SK-N-SH (cell line): Measurements from ENCODE around the gene PTPRG. TPM values are rescaled to one million over a fixed set of nuclear protein-coding genes. Genes with fewer than 3 reads are reported as not detected.

Source experiments
- CTCF ChIA-PET: fragments of 300-600, 350-600 bp; formaldehyde crosslinking; extraction: SDS; loops from one replicate; lab custom pipeline; 2021; lab: Yijun Ruan, JAX
- POLR2A ChIA-PET: fragments of 350-600 bp; sonication (Branson Sonifier 250); formaldehyde crosslinking; extraction: SDS; loops from one replicate; lab custom pipeline; 2020; ENCODE audit warnings: antibody characterized with exemption, inconsistent platforms; lab: Yijun Ruan, JAX
- DNase-seq: peaks from one replicate; pipeline ENCODE4 v3.0.0; 2012
- H2AFZ ChIP-seq: fragments of 200-600 bp; sonication (generic); 2 replicates; pipeline ENCODE4 v1.8.1; 2016; ENCODE audit warnings: antibody characterized with exemption, mild to moderate bottlenecking, low read depth
- H3F3A ChIP-seq: fragments of 200-600 bp; sonication (generic); replicated peaks from 2 replicates; pipeline ENCODE3; 2016; ENCODE audit warnings: antibody characterized with exemption, mild to moderate bottlenecking; ENCODE audit not compliant: insufficient read depth
- H3K27ac ChIP-seq, 2 experiments: fragments of 200-500 bp in 1 of 2; fragments of 200-600 bp in 1 of 2; sonication (Bioruptor generic) in 1 of 2; sonication (generic), shearing (Covaris generic) in 1 of 2; 2 replicates each; pipeline versions ENCODE4 v1.5.1 to v1.6.1; 2014 to 2016; ENCODE audit warnings: low read depth in 2 of 2, inconsistent platforms in 1 of 2, low read length in 1 of 2, mild to moderate bottlenecking in 1 of 2, mixed read lengths in 1 of 2
- H3K27me3 ChIP-seq: fragments of 200-600 bp; sonication (generic), shearing (Covaris generic); 2 replicates; pipeline ENCODE4 v1.6.1; 2016; ENCODE audit warnings: mixed run types; ENCODE audit not compliant: insufficient read depth
- H3K36me3 ChIP-seq, 2 experiments: fragments of 200-500 bp in 1 of 2; fragments of 200-600 bp in 1 of 2; sonication (Bioruptor generic) in 1 of 2; sonication (generic) in 1 of 2; replicated peaks in 1 of 2; 2 replicates each; pipeline versions ENCODE3 to v1.5.1; 2014 to 2016; ENCODE audit warnings: low read length in 1 of 2, mild to moderate bottlenecking in 1 of 2; ENCODE audit not compliant: insufficient read depth in 2 of 2, control insufficient read depth in 1 of 2
- H3K4me1 ChIP-seq, 2 experiments: fragments of 200-500 bp in 1 of 2; fragments of 200-600 bp in 1 of 2; sonication (Bioruptor generic) in 1 of 2; sonication (generic), shearing (Covaris generic) in 1 of 2; 2 replicates each; pipeline versions ENCODE4 v1.5.1 to v1.6.1; 2014 to 2016; ENCODE audit warnings: low read depth in 1 of 2, low read length in 1 of 2, mixed run types in 1 of 2; ENCODE audit not compliant: insufficient read depth in 2 of 2, control insufficient read depth in 1 of 2
- H3K4me2 ChIP-seq: fragments of 200-600 bp; sonication (generic), shearing (Covaris generic); 2 replicates; pipeline ENCODE4 v1.6.1; 2017; ENCODE audit warnings: mixed run types
- H3K4me3 ChIP-seq, 2 experiments: fragments of 200-500 bp in 1 of 2; fragments of 200-600 bp in 1 of 2; sonication (Bioruptor generic) in 1 of 2; sonication (generic), shearing (Covaris generic) in 1 of 2; 2 replicates each; pipeline versions ENCODE4 v1.5.1 to v1.8.1; 2014 to 2016; ENCODE audit warnings: low read depth in 2 of 2, inconsistent platforms in 1 of 2, low read length in 1 of 2, mild to moderate bottlenecking in 1 of 2, mixed read lengths in 1 of 2, moderate library complexity in 1 of 2
- H3K79me2 ChIP-seq: fragments of 200-600 bp; sonication (generic); 2 replicates; pipeline ENCODE4 v1.8.1; 2017; ENCODE audit warnings: mild to moderate bottlenecking; ENCODE audit not compliant: insufficient read depth
- H3K9ac ChIP-seq: fragments of 200-600 bp; sonication (generic); 2 replicates; pipeline ENCODE4 v1.6.1; 2017; ENCODE audit warnings: mixed run types
- H3K9me2 ChIP-seq: fragments of 200-600 bp; sonication (generic); 2 replicates; pipeline ENCODE4 v1.6.1; 2017; ENCODE audit warnings: mixed run types
- H3K9me3 ChIP-seq: fragments of 200-600 bp; sonication (generic); 2 replicates; pipeline ENCODE4 v1.6.1; 2017; ENCODE audit warnings: mixed run types, mild to moderate bottlenecking, moderate library complexity
- H4K20me1 ChIP-seq: fragments of 200-600 bp; sonication (generic); 2 replicates; pipeline ENCODE4 v1.6.1; 2017; ENCODE audit warnings: mild to moderate bottlenecking, mixed run types; ENCODE audit not compliant: insufficient read depth
- CHD2 ChIP-seq: fragments of 150-350 bp; IDR thresholded peaks from 2 replicates; pipeline ENCODE4 v1.6.1; 2018; ENCODE audit warnings: low read length; ENCODE audit not compliant: partially characterized antibody
- EZH2phosphoT487 ChIP-seq: fragments of 200-600 bp; sonication (generic); IDR thresholded peaks from 2 replicates; pipeline ENCODE4 v1.6.1; 2017; ENCODE audit warnings: low read depth, mixed run types, mild to moderate bottlenecking, antibody characterized with exemption, moderate library complexity, borderline replicate concordance
- FOSL2 ChIP-seq: IDR thresholded peaks from 2 replicates; pipeline ENCODE4 v1.4.0; 2012; ENCODE audit warnings: low read depth, mild to moderate bottlenecking, moderate library complexity, borderline replicate concordance
- GATA2 ChIP-seq: sonication (generic); formaldehyde crosslinking; IDR thresholded peaks from 2 replicates; pipeline ENCODE4 v1.5.0; 2020; ENCODE audit warnings: mild to moderate bottlenecking, missing genetic modification reagents
- MEF2A ChIP-seq: IDR thresholded peaks from 2 replicates; pipeline ENCODE4 v1.4.0; 2012; ENCODE audit warnings: low read depth, borderline replicate concordance
- MXI1 ChIP-seq: IDR thresholded peaks from 2 replicates; pipeline ENCODE4 v1.6.1; 2012; ENCODE audit warnings: mild to moderate bottlenecking, low read depth, low read length, improper control_type of control experiment
- NFIC ChIP-seq: IDR thresholded peaks from 2 replicates; pipeline ENCODE4 v1.4.0; 2012; ENCODE audit warnings: borderline replicate concordance
- NRF1 ChIP-seq: IDR thresholded peaks from 2 replicates; pipeline ENCODE4 v1.6.1; 2012; ENCODE audit warnings: low read depth, mild to moderate bottlenecking, low read length
- POLR2AphosphoS5 ChIP-seq: IDR thresholded peaks from 2 replicates; pipeline ENCODE4 v1.6.1; 2012; ENCODE audit warnings: low read depth, low read length
- RAD21 ChIP-seq: IDR thresholded peaks from 2 replicates; pipeline ENCODE4 v1.6.1; 2012; ENCODE audit warnings: mild to moderate bottlenecking, low read length
- RFX5 ChIP-seq: IDR thresholded peaks from 2 replicates; pipeline ENCODE4 v1.6.1; 2012; ENCODE audit warnings: mild to moderate bottlenecking, improper control_type of control experiment, low read length
- SIN3A ChIP-seq: IDR thresholded peaks from 2 replicates; pipeline ENCODE4 v1.6.1; 2012; ENCODE audit warnings: low read depth, mild to moderate bottlenecking, low read length, moderate library complexity, borderline replicate concordance
- TAF1 ChIP-seq: IDR thresholded peaks from 2 replicates; pipeline ENCODE4 v1.6.1; 2012; ENCODE audit warnings: low read depth, mild to moderate bottlenecking, low read length, moderate library complexity, borderline replicate concordance
- TCF12 ChIP-seq: IDR thresholded peaks from 2 replicates; pipeline ENCODE4 v1.4.0; 2012
- TEAD4 ChIP-seq: IDR thresholded peaks from 2 replicates; pipeline ENCODE4 v1.4.0; 2012; ENCODE audit warnings: mild to moderate bottlenecking, borderline replicate concordance; ENCODE audit not compliant: insufficient read depth
- WGBS: methylation state at CpG from one replicate; pipeline ENCODE4 v1.1.6; 2017; ENCODE audit warnings: low lambda C conversion rate; 5-methylcytosine and 5-hydroxymethylcytosine counted together
- polyA plus RNA-seq, 3 experiments: library from polyadenylated mRNA; depleted of rRNA; stranded (reverse); fragments of >200 nt; gene quantifications; 2 replicates each; pipeline ENCODE4 v1.2.3, GENCODE V29; 2012
- TF ChIP-seq, protein P1 (sequence below): fragments of 200-600 bp; sonication (generic); IDR thresholded peaks from 2 replicates; pipeline ENCODE4 v1.6.1; 2017; ENCODE audit warnings: antibody characterized with exemption, mild to moderate bottlenecking, moderate library complexity
- TF ChIP-seq, protein P2 (sequence below): IDR thresholded peaks from 2 replicates; pipeline ENCODE4 v1.4.0; 2012; ENCODE audit warnings: low read depth, borderline replicate concordance
- TF ChIP-seq, protein P3 (sequence below): IDR thresholded peaks from 2 replicates; pipeline ENCODE4 v1.4.0; 2012; ENCODE audit warnings: low read depth

Gene PTPRG
- polyA plus RNA-seq, 1 of the 3 experiments (the other 2 are of a cell fraction) = 14.1 TPM

DNA sequence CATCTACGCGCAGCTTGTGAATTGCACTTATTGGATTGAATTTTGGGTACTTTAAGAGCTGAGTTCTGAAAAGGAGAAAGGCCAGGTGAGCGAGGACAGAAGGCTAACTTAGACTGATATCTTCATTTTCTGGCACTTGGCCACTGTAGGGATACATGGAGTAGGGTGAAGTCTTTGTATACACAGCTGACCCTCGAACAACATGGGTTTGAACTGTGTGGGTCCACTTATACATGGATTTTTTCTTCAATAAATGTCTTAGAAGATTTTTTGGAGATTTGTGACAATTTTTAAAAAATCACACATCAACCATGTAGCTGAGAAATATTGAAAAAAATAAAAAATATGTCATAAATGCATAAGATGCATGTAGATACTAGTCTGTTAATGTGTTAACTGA, 18.3 kb downstream of the PTPRG start:
- H3F3A ChIP-seq = no peaks in the 10 kb centered on the region
- H3K9me3 ChIP-seq = no peaks in the 10 kb centered on the region
- WGBS = 85% methylated on average over 4 of the region's 4 CpGs
- H3K27ac ChIP-seq = no peak overlapping the region
- no peaks in the 10 kb centered on the region for H3K36me3 ChIP-seq
- H3K4me1 ChIP-seq = no peaks in the 10 kb centered on the region
- TF ChIP-seq NRF1 = no peak
- no peak for TF ChIP-seq MEF2A
- TF ChIP-seq CHD2 = no peak
- no peak for TF ChIP-seq EZH2phosphoT487
- TF ChIP-seq, protein P1, sequence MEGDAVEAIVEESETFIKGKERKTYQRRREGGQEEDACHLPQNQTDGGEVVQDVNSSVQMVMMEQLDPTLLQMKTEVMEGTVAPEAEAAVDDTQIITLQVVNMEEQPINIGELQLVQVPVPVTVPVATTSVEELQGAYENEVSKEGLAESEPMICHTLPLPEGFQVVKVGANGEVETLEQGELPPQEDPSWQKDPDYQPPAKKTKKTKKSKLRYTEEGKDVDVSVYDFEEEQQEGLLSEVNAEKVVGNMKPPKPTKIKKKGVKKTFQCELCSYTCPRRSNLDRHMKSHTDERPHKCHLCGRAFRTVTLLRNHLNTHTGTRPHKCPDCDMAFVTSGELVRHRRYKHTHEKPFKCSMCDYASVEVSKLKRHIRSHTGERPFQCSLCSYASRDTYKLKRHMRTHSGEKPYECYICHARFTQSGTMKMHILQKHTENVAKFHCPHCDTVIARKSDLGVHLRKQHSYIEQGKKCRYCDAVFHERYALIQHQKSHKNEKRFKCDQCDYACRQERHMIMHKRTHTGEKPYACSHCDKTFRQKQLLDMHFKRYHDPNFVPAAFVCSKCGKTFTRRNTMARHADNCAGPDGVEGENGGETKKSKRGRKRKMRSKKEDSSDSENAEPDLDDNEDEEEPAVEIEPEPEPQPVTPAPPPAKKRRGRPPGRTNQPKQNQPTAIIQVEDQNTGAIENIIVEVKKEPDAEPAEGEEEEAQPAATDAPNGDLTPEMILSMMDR = no peak
- TF ChIP-seq RFX5 = no peak
- TF ChIP-seq, protein P2, sequence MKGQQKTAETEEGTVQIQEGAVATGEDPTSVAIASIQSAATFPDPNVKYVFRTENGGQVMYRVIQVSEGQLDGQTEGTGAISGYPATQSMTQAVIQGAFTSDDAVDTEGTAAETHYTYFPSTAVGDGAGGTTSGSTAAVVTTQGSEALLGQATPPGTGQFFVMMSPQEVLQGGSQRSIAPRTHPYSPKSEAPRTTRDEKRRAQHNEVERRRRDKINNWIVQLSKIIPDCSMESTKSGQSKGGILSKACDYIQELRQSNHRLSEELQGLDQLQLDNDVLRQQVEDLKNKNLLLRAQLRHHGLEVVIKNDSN = no peak
- POLR2A ChIA-PET = no interaction called here
- no peaks in the 10 kb centered on the region for H3K27me3 ChIP-seq
- no peak overlapping the region for H2AFZ ChIP-seq
- no peak overlapping the region for H3K9ac ChIP-seq
- no peak overlapping the region for H3K4me3 ChIP-seq
- DNase-seq = no peak
- no peak overlapping the region for H3K4me2 ChIP-seq
- H3K9me2 ChIP-seq = no peaks in the 10 kb centered on the region
- CTCF ChIA-PET = interaction anchor here (2.6 kb wide), 1 partner anchor 15 kb away, joined by 8 read pairs; no protein-coding TSS in a partner anchor
- H3K79me2 ChIP-seq = peaks cover 76% of the 10 kb centered on the region
- no peaks in the 10 kb centered on the region; the same call in 1 of the 2 replicates for H4K20me1 ChIP-seq

DNA sequence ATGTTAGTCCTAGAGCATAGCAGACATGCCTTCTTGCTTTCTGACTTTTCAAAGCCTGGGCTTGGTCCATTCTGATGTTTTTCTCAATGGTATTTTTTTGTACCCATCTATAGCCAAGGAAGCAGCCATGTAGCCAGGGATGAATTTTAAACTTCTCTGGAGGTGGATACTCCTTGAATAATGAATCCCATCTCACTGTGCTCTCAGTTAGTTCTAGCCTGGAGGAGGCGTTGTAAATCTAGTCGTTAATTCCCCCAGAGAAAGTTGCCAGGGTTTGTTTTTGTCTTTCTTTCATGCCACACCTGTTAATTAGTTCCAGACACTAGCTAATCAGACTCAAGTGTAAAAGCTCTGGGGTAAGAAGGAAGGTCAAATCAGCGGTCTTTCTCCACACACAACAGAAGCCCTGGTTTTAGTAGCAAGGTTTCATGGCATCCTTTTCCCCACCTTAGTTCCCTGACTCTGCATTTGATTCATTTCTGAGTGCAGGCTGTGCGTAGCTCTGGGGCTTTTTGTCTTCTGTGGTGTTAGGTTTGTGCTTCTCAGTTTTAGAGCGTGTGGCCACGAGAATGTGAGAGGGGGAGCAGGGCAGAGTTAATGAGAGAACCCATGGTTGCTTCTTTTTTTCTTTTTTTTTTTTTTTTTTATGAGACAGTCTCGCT, 19.7 kb downstream of the PTPRG start:
- H3K79me2 ChIP-seq = peaks cover 63% of the 10 kb centered on the region
- no peaks in the 10 kb centered on the region for H3K4me1 ChIP-seq
- ChIA-PET POLR2A (interaction anchor here (0.7 kb wide), 1 partner anchor 235 kb away, joined by 3 read pairs; no protein-coding TSS in a partner anchor), CTCF (no interaction called here)
- H4K20me1 ChIP-seq = no peaks in the 10 kb centered on the region; the same call in 1 of the 2 replicates
- no peak overlapping the region for H3K4me2 ChIP-seq
- no peak overlapping the region for H3K4me3 ChIP-seq
- H2AFZ ChIP-seq = no peak overlapping the region
- no peaks in the 10 kb centered on the region for H3K9me2 ChIP-seq
- no peaks in the 10 kb centered on the region for H3F3A ChIP-seq
- no peak overlapping the region for H3K27ac ChIP-seq
- no peaks in the 10 kb centered on the region for H3K9me3 ChIP-seq
- TF ChIP-seq POLR2AphosphoS5 (no peak), TAF1 (no peak), GATA2 (CRISPR knock-in tag) (no peak), CHD2 (no peak), SIN3A (no peak), TCF12 (no peak), TEAD4 (no peak), RAD21 (no peak), RFX5 (no peak), NFIC (no peak), MXI1 (no peak), NRF1 (no peak), FOSL2 (no peak)
- TF ChIP-seq, protein P3, sequence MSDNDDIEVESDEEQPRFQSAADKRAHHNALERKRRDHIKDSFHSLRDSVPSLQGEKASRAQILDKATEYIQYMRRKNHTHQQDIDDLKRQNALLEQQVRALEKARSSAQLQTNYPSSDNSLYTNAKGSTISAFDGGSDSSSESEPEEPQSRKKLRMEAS = no peak
- 90% methylated on average over 7 of the region's 7 CpGs for WGBS
- no peaks in the 10 kb centered on the region for H3K27me3 ChIP-seq
- no peak for DNase-seq
- H3K9ac ChIP-seq = no peak overlapping the region
- no peaks in the 10 kb centered on the region for H3K36me3 ChIP-seq
